NCI-H1092 treated with DMSO at 0.1 percent for 48 hours (cell line): Measurements from ENCODE around the gene DPP7.
"Not testable (repeated sequence)": the region's sequence is repeated elsewhere in the genome, so short reads cannot be mapped to it uniquely, and the experiment has no call there.

Experiments
- DNase-seq: peaks from one replicate; lab custom pipeline; 2025; lab: John Stamatoyannopoulos, UW

The DPP7 gene

DNA sequence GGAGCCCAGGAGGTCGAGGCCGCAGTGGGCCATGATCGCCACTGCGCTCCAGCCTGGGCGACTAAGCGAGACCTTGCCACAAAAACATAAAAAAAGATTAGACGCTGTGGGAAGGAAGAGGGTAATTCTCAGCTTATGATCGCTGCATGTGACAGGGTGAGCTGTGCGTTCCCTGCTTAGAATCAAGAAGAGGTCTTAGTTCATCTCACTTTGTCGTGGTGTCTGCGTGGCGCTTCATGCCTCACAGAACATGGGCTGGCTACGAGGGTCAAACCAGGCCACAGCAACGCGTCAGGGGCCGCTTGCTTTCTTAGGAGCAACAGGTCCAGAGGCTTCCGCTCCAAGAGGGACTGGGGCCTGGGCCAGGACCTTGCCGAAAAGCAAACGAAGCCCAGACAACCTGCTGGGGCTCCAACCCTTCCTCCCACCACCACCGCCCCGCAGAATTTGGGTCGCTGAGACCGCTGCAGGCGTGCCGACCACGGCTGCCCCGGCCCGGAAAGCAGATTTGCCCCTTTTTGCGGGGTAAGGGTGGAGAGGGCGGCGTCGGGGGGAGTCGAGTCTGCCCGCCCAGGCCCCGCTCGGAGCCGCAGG is 14.4 kb upstream of the DPP7 start:
- no peak for DNase-seq

DNA sequence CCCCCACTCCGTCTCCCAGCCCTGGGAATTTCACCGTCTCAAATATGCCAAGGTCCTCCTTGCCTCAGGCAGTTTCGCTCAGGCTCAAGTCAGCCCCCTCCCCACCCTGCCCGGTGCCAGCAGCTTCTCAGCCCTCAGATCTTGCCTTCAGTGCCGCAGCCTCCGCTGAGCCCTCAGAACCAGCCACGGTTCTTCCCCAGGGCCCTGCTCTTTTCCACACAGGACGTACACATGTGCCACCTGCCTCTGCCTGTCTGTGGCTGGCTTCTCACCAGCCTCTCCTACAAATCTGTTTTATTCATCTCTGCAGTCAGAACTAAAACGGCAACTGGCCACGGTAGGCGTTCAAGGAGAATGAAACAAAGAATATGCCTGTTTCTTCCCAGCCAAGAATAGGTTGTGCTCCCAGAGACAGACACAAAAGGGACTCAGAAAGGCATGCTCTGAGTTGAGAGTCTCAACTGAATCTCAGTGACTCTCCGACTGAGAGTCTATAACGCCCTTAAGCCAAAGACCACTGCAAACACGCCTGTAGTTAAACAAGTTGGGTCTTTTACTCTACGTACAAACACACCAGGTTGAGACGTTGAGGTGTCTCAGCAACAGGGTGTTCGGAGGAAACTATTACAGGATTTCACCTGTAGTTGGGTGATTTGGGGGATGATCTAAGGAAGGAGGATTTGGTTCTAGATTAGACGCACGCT is 13.8 kb upstream of the DPP7 start:
- DNase-seq, result no peak

DNA sequence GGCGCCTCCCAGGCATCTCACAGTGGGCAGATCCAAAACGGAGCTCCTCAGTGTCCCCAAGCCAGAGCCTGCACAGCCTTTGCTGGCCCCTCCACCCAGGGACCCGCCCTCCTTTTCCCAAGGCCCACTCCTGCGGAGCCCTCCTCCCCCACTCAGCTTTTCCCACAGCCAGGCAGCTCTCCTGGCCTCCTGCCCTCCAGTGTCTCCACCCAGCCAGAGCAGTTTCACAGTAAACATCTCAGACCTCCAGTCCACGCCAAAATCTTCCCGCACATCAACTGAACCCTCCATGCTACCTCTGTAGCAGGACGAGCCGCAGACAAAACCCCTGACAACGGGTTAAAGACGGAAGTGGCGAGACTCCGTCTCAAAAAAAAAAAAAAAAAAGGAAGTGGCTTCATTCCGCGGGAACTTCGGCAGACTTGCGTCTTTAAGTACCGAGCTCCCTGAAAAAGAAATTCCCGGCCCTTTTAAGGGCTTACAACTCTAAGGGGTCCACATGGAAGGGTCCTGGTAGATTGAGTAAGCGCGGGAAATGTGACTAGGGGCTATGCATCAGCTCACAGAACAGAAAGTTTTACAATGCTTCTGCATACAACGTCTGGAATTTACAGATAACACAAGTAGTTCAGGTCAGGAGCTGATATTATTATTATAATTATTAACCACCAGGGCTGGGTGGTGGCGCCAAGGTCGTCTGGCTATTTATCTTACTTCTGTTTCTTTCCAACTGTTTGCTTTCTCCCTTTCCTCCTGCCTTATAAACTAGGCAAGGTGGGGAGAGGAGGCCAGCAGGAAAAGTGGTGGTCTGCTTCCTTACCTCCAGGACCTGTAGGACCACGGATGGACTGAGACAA is 13.0 kb upstream of the DPP7 start:
- DNase-seq, result no peak

DNA sequence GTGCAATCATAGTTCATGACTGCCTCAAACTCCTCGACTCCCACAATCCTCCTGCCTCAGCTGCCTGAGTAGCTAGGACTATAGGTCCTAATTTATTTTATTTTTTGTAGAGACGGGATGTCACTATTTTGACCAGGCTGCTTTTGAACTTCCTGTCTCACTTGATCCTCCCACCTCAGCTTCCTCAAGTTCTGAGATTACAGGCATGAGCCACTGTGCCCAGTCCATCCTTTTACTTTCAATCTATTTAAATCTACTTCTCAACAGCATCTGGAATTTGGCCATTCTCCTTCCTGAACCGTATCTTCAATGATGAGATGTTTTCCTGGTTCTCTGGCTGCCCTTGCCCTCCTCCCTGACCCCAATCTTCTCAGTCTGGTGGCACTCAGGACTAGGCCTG is 12.3 kb upstream of the DPP7 start:
- DNase-seq, result no peak

DNA sequence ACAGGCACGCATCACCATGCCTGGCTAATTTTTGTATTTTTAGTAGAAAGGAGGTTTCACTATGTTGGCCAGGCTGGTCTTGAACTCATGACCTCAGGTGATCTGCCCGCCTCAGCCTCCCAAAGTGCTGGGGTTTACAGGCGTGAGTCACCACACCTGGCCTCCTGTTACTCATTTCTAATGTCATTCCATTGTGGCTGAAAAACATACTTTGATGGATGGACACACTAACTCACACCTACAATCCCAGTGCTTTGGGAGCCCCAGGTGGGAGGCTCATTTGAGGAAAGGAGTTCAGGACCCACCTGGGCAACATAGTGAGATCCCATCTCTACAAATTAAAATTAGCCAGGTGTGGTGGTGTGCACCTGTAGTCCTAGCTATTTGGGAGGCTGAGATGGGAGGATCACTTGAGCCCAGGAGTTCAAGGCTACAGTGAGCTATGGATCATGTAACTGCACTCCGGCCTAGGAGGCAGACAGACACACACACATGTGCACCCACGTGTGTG is 9.5 kb upstream of the DPP7 start:
- not testable (repeated sequence) for DNase-seq

DNA sequence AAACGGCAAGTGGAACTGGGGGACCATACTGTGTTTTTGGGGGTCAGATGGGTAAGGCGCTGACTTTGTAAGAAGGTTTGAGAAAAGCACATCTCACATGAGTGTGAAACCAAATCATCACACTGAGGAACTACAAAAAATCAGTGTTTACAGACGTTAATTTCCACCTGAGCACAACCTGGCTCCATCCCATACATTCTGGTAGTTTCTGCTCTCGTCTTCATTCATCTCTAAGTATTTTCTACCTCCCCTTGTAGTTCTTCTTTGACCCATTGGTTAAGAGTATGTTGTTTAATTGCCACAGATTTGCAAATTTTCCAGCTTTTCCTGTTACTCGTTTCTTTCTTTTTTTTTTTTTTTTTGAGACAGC is 8.9 kb upstream of the DPP7 start:
- DNase-seq, result no peak

DNA sequence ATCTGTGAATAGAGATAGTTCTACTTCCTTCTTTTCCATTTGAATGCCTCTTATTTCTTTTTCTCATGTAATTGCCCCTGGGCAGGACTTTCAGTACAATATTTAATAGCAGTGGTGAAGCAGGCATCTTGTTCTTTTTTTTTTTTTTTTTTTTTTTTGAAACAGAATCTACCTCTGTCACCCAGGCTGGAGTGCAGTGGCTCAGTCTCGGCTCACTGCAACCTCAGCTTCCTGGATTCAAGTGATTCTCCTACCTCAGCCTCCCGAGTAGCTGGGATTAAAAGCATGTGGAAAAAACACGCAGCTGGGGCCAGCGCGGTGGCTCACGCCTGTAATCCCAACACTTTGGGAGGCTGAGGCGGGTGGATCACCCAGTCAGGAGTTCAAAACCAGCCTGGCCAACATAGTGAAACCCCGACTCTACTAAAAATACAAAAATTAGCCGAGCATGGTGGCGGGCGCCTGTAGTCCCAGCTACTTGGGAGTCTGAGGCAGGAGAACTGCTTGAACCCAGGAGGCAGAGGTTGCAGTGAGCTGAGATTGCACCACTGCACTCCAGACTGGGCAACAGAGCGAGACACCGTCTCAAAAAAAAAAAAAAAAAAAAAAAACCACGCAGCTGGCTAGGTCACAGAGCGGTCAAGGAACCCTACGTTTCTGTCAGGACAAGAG is 8.4 kb upstream of the DPP7 start:
- not testable (repeated sequence) for DNase-seq

DNA sequence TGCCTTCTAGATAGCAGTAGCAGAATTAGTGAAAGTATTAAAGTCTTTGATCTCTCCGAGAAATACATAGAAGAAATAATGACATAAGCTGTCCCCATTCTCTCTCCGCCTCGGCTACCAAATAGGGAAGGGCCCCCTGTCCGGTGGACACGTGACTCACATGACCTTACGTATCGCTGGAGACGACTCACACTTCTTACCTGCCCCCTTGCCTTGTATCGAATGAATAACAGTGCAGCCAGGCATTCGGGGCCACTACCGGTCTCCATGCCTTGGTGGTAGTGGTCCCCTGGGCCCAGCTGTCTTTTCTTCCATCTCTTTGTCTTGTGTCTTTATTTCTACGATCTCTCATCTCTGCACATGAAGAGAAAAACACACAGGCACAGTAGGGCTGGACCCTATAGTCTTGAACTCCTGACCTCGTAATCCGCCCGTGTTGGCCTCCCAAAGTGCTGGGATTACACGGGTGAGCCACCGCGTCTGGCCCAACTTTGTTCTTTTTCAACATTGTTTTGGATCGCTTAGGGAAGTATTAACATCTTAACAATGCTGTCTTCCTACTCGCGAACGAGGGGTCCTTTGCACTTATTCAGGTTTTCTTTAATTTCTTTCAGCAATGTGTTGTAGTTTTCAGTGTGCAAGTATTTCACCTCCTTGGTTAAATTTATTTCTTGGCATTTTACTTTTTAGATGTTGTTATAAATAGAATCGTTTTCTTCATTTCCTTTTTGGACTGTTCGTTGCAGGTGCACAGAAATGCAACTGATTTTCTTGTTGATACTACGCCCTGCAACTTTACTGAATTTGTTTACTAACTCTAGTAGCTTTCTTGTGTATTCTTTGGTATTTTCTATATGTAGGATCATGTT is 7.6 kb upstream of the DPP7 start:
- DNase-seq, result not testable (repeated sequence)

DNA sequence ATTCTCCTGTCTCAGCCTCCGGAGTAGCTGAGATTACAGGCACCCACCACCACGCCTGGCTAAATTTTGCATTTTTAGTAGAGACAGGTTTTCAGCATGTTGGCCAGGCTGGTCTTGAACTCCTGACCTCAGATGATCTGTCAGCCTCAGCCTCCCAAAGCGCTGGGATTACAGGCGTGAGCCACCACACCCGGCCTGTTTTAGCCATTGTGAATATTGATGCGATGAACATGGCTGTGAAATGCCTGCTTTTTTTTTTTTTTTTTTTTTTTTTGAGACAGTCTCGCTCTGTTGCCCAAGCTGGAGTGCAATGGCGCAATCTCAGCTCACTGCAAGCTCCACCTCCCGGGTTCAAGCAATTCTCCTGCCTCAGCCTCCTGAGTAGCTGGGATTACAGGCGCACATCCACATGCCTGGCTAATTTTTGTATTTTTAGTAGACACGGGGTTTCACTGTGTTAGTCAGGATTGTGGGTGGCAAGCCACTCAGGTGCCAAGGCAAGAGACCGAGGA is 3.6 kb upstream of the DPP7 start:
- not testable (repeated sequence) for DNase-seq

DNA sequence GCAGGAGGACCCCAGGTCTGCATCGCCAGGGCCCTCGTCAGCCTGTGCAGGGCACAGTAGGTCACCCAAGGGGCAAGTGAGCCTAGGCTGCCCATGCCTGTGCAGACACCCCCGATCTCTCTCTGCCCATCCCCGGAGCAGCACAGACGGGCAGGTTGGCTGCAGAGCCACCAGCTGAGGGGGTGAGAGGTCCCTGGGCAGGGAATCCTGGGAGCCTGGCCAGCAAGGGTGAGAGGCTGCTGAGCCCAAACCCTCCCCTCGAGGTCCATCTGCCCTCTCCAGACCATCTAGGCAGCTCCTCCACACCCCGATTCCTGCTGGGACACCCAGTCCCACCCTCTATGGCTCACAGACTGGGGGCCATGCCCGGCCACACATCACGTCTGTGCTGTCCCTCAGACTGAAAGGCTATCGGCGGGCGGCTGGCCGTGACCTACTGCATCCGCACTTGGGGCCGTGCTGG is 2.8 kb upstream of the DPP7 start:
- DNase-seq, result no peak

DNA sequence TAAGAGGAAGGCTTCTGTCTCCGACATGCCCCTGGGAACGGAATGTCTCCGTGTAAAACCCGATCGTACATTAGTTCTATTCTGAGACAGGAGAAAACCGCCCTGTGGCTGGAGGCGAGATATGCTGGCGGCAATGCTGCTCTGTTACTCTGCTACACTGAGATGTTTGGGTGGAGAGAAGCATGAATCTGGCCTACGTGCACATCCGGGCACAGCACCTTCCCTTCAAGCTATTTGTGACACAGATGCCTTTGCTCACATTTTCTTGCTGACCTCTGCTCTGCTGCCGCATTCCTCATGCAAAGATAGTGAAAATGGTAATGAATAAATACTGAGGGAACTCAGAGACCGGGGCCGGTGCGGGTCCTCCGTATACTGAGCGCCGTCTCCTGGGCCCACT is 2.2 kb upstream of the DPP7 start:
- DNase-seq, result no peak

DNA sequence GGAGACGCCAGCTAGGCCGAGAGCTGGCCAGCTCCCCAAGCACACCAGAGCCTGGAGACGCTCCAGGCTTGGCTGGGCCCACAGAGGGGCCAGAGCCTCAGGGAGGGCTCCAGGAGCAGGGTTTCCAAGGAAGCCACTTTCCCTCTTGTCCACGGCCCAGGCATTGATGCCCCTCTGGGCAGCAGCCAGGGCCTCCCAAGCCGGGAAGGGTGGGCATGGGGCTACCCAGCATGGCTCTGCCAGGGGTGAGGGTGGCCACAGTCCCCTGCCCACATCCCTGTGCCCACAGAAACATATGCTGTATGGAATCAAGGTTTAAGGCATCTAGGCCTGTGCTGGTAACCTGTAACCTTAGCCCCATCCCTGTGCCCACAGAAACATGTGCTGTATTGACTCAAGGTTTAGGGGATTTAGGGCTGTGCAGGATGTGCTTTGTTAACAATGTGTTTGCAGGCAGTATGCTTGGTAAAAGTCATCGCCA is 1.5 kb upstream of the DPP7 start:
- no peak for DNase-seq

DNA sequence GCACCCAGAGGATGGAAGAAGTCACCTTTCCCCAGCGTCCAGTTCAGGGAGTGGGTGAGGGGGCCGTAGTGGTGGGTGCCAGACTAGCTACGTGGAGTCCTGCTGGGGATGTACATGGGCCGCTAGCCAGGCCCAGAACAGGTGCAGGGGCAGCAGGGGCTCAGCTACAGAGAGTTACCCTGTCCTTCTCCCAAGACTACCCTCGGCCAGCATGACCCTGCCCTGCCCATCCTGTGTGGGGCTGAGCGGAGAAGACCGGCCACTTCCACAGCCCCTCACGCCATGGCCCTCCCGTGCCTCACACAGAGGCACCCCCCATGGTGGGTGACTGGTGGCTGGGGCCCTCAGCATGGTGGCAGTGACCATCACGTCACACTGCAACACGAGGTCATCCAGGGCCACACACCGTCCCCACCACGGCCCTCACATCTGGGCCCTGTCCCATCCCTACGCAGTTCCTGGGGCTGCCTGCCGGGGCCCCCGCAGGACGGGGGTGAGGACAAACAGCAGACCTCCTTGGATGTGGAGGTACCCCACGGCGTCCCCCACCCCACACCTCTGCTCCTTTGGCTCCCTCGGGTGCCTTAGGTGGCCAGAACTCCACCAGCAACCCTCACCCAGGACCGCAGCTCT is 977 bp upstream of the DPP7 start:
- no peak for DNase-seq

DNA sequence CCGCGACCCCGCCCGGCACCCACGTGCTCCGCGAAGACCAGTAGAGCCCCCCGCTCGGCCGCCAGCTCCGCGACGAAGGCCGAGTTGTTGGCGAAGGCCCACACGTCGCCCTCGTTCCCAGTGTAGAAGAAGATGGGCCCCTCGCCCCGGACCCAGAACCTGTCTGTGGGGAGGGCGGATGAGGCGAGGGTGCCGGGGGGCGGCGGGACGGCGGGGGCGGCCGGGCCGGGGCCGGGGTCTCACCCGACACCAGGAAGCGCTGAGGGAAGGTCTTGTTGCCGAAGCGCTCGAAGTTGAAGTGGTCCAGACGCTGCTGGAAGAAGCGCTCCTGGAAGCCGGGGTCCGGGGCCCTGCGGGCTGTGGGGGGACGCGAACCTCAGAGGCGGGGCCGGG is 317 bp downstream of the DPP7 start:
- no peak for DNase-seq

DNA sequence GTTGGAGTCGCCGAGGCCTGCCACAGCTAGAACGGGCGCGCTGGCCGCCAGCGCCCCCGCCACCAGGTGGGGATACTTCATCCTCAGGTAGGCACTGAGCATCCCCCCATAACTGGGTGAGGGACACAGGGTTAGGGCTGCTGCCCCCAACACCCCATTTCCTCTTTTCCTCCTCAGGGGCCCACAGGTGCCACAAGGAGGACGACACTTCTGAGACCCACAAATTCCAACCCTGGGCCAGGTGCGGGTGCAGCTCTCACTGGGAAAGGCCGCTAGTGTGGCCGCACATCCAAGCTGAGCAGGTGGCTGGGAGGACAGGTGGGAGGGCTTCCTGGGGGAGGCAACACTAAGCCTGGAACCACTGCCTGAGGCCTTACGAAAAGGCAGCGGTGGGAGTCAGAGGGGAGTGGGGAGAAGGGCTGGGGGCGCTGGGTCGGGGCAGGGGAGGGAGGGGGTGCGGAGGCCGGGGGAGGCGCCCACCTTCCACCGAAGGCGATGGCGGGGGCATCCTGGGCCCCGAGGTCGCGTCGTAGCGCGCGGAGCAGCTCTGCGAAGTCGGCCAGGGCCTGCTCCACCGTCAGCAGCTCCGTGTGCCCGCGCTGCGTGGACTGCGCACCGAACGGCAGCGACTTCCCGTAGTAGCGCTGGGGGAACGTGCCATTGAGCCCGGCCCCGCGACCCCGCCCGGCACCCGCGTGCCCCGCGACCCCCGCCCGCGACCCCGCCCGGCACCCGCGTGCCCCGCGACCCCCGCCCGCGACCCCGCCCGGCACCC is 961 bp downstream of the DPP7 start:
- no peak for DNase-seq

DNA sequence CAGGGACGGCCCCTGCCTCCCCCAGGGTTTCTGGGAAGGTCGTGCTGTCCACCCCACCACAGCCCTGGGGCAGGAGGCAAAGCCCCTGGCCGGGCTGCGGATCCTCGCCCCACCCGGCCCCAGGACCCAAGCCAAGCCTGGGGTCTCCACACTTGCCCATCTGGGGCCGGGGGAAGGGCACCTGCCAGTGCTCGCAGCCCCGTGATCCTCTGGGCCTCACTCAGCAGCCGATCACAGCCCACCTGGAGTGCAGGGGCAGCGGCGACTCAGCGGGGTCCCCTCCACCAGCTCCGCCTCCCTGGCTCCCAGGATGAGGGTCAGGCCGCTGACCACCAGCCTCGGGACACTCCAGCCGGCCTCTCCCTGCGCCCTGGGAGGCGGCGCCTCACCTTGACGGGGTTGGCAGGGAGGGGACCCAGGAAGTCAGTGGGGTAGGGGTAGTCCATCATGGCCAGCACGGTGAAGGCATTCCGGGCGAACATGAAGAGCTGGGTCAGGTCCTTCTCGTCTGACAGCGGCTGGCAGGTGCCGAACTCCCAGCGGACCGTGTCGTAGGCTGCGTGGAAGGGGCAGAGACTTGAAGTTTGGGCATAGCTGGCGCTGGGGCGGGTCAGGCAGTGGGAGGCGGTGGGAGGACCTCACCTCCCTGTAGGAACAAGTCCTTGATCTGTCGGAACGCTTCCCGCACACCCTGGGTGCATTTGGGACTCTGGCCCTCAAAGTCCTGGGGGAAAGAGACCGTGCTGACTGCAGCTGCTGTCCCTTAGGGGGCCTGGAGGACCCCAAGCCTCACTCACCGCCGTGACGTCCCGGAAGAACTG is 1.8 kb downstream of the DPP7 start:
- DNase-seq, result no peak

DNA sequence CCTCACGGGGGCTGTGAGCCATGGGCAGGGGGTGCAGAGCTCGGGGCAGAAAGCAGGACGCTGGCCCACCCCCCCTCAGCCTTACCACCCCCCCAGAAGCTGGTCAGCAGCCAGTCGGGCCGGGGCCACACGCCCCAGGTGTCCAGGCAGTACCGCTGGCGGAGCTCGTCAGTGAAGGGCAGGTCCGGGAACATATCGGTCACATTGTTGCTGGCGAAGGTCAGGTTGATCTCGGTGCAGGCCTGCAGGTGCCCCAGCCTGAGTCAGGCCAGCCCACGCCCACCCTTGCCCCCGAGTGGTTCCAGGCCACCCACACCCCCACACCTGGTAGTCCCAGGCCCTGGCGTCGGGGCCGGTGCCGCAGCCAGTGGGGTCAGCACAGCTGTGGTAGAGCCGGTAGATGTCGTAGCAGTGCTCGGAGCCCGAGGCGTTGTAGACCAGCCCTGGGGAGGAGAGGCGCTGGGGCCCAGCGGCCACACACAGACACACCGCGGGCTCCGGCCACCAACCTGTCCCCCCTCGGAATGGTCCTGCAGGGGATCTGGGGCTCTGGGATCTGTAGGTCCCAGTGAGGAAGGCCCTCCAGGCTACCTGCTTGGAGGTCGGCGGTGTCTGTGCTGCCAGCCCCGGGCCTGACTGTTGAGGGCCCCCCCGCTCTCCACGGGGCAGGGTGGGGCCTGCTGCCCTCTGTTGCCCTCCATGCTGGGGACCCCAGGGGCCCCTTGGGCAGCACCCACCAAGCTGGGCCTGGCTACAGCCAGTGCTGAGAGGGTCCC is 2.6 kb downstream of the DPP7 start:
- DNase-seq, result no peak
